ENCODE measurements around the gene RHOD. TPM values are rescaled to one million over a fixed set of nuclear protein-coding genes. Genes with fewer than 3 reads are reported as not detected.

The RHOD gene
- total and polyA plus RNA-seq, 11 donors = 17.1 to 149 (median 54.0) TPM

DNA sequence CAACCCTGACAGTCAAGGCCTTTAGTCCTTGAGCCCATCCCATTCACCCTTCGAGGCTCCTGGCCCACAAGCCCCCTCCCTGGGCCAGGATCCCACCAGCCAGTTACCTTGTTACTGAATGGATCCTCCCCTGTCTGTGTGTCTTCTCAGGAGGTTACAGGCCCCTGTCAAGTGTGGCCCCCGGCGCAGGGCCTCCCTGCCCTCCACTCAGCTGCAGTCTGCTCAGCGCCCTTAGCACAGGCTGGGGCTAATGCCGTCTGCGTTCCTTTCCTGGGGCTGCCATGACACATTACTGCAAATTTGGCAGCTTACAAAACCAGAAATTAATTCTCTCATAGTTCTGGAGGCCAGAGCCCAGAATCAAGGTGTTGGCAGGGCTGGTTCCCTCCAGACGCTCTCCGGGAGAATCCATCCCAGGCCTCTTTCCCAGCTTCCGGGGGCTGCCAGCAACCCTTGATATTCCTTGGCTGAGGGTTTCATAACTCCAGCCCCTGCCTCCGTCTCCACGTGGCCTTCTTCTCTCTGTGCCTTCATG lies 43.1 kb upstream of the RHOD start:
- intact Hi-C loops (cut with DNase I) = no loop called here
- no peak for TF ChIP-seq POLR2A (IDR thresholded peaks at IDR 0.05)
- TF ChIP-seq, protein P1, sequence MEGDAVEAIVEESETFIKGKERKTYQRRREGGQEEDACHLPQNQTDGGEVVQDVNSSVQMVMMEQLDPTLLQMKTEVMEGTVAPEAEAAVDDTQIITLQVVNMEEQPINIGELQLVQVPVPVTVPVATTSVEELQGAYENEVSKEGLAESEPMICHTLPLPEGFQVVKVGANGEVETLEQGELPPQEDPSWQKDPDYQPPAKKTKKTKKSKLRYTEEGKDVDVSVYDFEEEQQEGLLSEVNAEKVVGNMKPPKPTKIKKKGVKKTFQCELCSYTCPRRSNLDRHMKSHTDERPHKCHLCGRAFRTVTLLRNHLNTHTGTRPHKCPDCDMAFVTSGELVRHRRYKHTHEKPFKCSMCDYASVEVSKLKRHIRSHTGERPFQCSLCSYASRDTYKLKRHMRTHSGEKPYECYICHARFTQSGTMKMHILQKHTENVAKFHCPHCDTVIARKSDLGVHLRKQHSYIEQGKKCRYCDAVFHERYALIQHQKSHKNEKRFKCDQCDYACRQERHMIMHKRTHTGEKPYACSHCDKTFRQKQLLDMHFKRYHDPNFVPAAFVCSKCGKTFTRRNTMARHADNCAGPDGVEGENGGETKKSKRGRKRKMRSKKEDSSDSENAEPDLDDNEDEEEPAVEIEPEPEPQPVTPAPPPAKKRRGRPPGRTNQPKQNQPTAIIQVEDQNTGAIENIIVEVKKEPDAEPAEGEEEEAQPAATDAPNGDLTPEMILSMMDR (IDR thresholded peaks at IDR 0.05) = no peak
- Histone ChIP-seq H3K36me3 (no peaks in the 10 kb centered on the region), H3K4me3 (no peak overlapping the region), H3K9me3 (no peaks in the 10 kb centered on the region), H3K27ac (no peak overlapping the region), H3K4me1 (no peaks in the 10 kb centered on the region), H3K27me3 (no peaks in the 10 kb centered on the region)
- DNase-seq = no peak
- 87 to 91% (median 87%) methylated on average over 11 of the region's 11 CpGs for WGBS, 4 donors
- ATAC-seq = no peak

DNA sequence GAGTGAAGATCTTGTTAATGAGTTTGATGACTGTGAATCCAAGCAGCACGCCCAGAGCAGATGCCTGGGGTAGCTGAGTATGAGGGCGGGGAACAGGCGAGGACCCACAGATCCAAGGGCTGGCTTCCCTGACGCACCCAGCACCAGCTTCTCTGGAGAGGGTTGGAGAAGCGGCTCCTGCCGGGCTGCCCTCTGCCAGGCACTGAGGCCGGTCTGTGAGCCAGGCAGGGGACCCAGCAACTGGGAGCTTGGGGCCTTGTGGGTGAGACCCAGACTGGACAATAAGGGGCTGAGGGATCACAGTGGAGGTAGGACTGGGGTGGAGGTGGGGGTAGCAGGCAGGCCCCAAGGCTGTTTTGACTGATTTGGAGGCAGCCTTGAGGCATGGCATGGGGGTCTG lies 42.3 kb upstream of the RHOD start:
- ATAC-seq (no peak), DNase-seq (no peak)
- H3K4me3 ChIP-seq = no peak overlapping the region
- no peaks in the 10 kb centered on the region for H3K27me3 ChIP-seq
- no peaks in the 10 kb centered on the region for H3K36me3 ChIP-seq
- no peaks in the 10 kb centered on the region for H3K4me1 ChIP-seq
- intact Hi-C loops (cut with DNase I) = no loop called here
- 93 to 97% (median 96%) methylated on average over 6 to 7 of the region's 7 CpGs for WGBS, 4 donors
- no peaks in the 10 kb centered on the region for H3K9me3 ChIP-seq
- H3K27ac ChIP-seq = no peak overlapping the region
- no peak for TF ChIP-seq POLR2A (IDR thresholded peaks at IDR 0.05)
- TF ChIP-seq, protein P1 (IDR thresholded peaks at IDR 0.05) = no peak

DNA sequence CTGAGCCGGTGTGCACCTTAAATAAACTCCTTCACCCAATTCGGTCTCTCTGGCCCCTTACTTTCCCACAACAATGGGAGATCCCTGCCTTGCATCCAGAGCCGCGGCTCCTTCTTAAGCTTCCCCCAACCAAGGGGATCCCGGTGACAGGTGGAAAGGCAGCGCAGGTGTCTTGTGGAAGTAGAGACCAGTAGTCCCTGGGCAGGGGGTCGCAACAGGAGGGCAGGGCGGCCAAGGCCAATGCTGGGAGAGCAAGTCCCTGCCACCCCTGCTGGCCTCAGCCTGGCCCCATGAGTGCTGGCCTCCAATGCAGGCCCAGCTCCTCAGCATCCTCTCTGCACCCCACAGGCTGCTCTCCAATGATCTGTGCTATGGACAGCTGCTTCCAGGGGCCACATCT lies 41.6 kb upstream of the RHOD start:
- H3K27me3 ChIP-seq = no peaks in the 10 kb centered on the region
- intact Hi-C loops (cut with DNase I) = no loop called here

DNA sequence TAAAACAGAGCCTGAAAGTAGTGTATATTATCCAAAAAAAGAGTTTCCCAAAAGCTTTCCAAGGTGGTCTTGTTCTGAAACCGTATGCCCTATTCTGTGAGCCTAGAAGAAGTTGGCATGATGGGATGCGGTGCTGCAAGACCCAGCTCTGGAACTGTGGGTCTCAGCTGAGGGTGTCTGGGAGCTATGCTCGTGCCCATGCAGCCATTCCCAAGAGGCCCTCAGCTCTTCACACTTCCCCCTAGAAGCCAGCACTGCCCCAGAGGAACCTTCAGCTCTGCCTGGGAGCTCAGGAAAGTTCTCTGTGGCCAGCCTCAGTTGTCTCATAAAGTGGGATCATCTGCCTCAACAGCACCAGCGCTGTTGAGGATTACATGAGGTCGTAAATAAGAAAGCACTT lies 40.1 kb upstream of the RHOD start:
- TF ChIP-seq, protein P1 (IDR thresholded peaks at IDR 0.05) = no peak
- TF ChIP-seq POLR2A (IDR thresholded peaks at IDR 0.05) = no peak
- H3K27me3 ChIP-seq = peaks cover 0 to 2% (median 0%) of the 10 kb centered on the region in 9 donors
- H3K36me3 ChIP-seq = no peaks in the 10 kb centered on the region
- no peak for DNase-seq
- intact Hi-C loops (cut with DNase I) = no loop called here
- H3K9me3 ChIP-seq = no peaks in the 10 kb centered on the region
- no peak overlapping the region for H3K4me3 ChIP-seq
- no peak overlapping the region for H3K27ac ChIP-seq
- WGBS, 4 donors = 79 to 88% (median 85%) methylated on average over 5 of the region's 5 CpGs
- H3K4me1 ChIP-seq = no peaks in the 10 kb centered on the region
- no peak for ATAC-seq

More for the DNA sequence above, 41.6 kb upstream of the RHOD start:
- H3K27ac ChIP-seq = no peak overlapping the region
- 86 to 94% (median 90%) methylated on average over 7 to 8 of the region's 8 CpGs for WGBS, 4 donors
- no peak for TF ChIP-seq POLR2A (IDR thresholded peaks at IDR 0.05)
- TF ChIP-seq, protein P1 (IDR thresholded peaks at IDR 0.05) = no peak
- no peaks in the 10 kb centered on the region for H3K4me1 ChIP-seq
- no peak overlapping the region for H3K4me3 ChIP-seq
- ATAC-seq (no peak), DNase-seq (no peak)
- no peaks in the 10 kb centered on the region for H3K9me3 ChIP-seq
- H3K36me3 ChIP-seq = no peaks in the 10 kb centered on the region
